K562 (cell line): ENCODE measurements around the gene ATAD3B. TPM values are rescaled to one million over a fixed set of nuclear protein-coding genes. Genes with fewer than 3 reads are reported as not detected.

ENCODE experiments used
- ATAC-seq: fragments of 200-7000 bp; cut with Tn5 transposase; 3 replicates; pipeline ENCODE4 v1.9.1; 2020; ENCODE audit warnings: moderate library complexity
- BruUV-seq: library from RNA; stranded (reverse); fragments of 400-500 nt; replicated peaks from 2 replicates; lab custom pipeline; 2021; lab: Mats Ljungman, UMichigan
- CTCF ChIA-PET: fragments of 300-600 bp; formaldehyde crosslinking; extraction: SDS; loops from one replicate; lab custom pipeline; 2021; ENCODE audit warnings: low intra/inter-chr PET ratio; lab: Yijun Ruan, JAX
- POLR2A ChIA-PET: fragments of 300-600, 350-650 bp; sonication (Branson Sonifier 250); formaldehyde crosslinking; extraction: SDS; loops from one replicate; lab custom pipeline; 2021; ENCODE audit warnings: antibody characterized with exemption, inconsistent platforms; lab: Yijun Ruan, JAX
- DNase-seq, 4 experiments: peaks; one replicate each; pipeline versions ENCODE4 v3.0.0 to v3.0.0-alpha.2; 2011 to 2018; ENCODE audit warnings: low spot score in 3 of 4, mixed read lengths in 3 of 4; ENCODE audit errors: extremely low read depth in 1 of 4
- FAIRE-seq: peaks from 2 replicates; lab custom pipeline; 2011; peaks lifted over from hg19 to GRCh38; lab: Jason Lieb, UNC
- H2AFZ ChIP-seq: 2 replicates; pipeline ENCODE4 v1.6.0; 2011; ENCODE audit warnings: low read depth, low read length, control low read depth, inconsistent platforms
- H3K27ac ChIP-seq: fragments of 200-600 bp; 3 replicates; pipeline ENCODE4 v1.8.0; 2011; ENCODE audit warnings: low read depth, mild to moderate bottlenecking, control low read depth, inconsistent platforms, low read length, moderate library complexity, mixed read lengths; ENCODE audit errors: extremely low read depth
- H3K27me3 ChIP-seq, 2 experiments: fragments of 300-600 bp in 1 of 2; 2 replicates in 1 of 2; 3 replicates in 1 of 2; pipeline versions ENCODE4 v1.6.0 to v1.8.0; 2011; ENCODE audit warnings: inconsistent platforms in 2 of 2, low read length in 2 of 2, mild to moderate bottlenecking in 1 of 2, mixed read lengths in 1 of 2, moderate library complexity in 1 of 2; ENCODE audit not compliant: control insufficient read depth in 2 of 2, insufficient read depth in 2 of 2
- H3K36me3 ChIP-seq: fragments of 300-600 bp; 3 replicates; pipeline ENCODE4 v1.8.0; 2011; ENCODE audit warnings: mild to moderate bottlenecking, low read length, inconsistent platforms; ENCODE audit not compliant: control insufficient read depth, insufficient read depth
- H3K4me1 ChIP-seq, 2 experiments: fragments of 200-600 bp in 1 of 2; replicated peaks in 1 of 2; 2 replicates in 1 of 2; 3 replicates in 1 of 2; pipeline versions ENCODE4 v1.5.1 to v1.8.0; 2011; ENCODE audit warnings: inconsistent platforms in 2 of 2, low read length in 2 of 2, mild to moderate bottlenecking in 1 of 2, mixed read lengths in 1 of 2, moderate library complexity in 1 of 2; ENCODE audit not compliant: control insufficient read depth in 2 of 2, insufficient read depth in 2 of 2
- H3K4me2 ChIP-seq: 2 replicates; pipeline ENCODE4 v1.6.1; 2011; ENCODE audit warnings: low read length, control low read depth, inconsistent platforms, mixed read lengths; ENCODE audit not compliant: insufficient read depth
- H3K4me3 ChIP-seq: fragments of 200-600 bp; sonication (generic), shearing (Covaris generic); 2 replicates; pipeline ENCODE4 v1.5.1; 2016; ENCODE audit warnings: control low read depth, inconsistent platforms
- H3K79me2 ChIP-seq: fragments of 200-600 bp; 3 replicates; pipeline ENCODE4 v1.8.0; 2011; ENCODE audit warnings: low read length, inconsistent platforms; ENCODE audit not compliant: control insufficient read depth, insufficient read depth
- H3K9ac ChIP-seq, 2 experiments: 2 replicates each; pipeline versions ENCODE4 v1.6.0 to v1.6.1; 2011; ENCODE audit warnings: low read depth in 2 of 2, low read length in 2 of 2, control low read depth in 1 of 2, inconsistent platforms in 1 of 2, mild to moderate bottlenecking in 1 of 2, mixed read lengths in 1 of 2; ENCODE audit not compliant: insufficient read depth in 1 of 2
- H3K9me1 ChIP-seq: one replicate; pipeline ENCODE4 v1.6.0; 2011; ENCODE audit warnings: inconsistent platforms, mild to moderate bottlenecking, low read length, moderate library complexity; ENCODE audit not compliant: control insufficient read depth, insufficient read depth
- H3K9me3 ChIP-seq: replicated peaks from 2 replicates; pipeline ENCODE4 v1.5.1; 2011; ENCODE audit warnings: low read depth, low read length, inconsistent platforms; ENCODE audit not compliant: control insufficient read depth, insufficient read depth
- H4K20me1 ChIP-seq: replicated peaks from 2 replicates; pipeline ENCODE4 v1.6.1; 2011; ENCODE audit warnings: low read length, inconsistent platforms, mixed read lengths; ENCODE audit not compliant: control insufficient read depth, insufficient read depth
- CEBPB ChIP-seq: fragments of 450-650 bp; IDR thresholded peaks from 2 replicates; pipeline ENCODE4 v1.6.1; 2016; ENCODE audit warnings: missing genetic modification characterization, missing compliant biosample characterization
- E2F6 ChIP-seq, 2 experiments: IDR thresholded peaks; 2 replicates each; pipeline ENCODE4 v1.6.1; 2011; ENCODE audit warnings: borderline replicate concordance in 1 of 2, control low read depth in 1 of 2, low read depth in 1 of 2, low read length in 1 of 2, mild to moderate bottlenecking in 1 of 2, mixed read lengths in 1 of 2, moderate library complexity in 1 of 2; ENCODE audit not compliant: insufficient read depth in 1 of 2, insufficient read length in 1 of 2, poor library complexity in 1 of 2, severe bottlenecking in 1 of 2; ENCODE audit errors: extremely low read depth in 1 of 2
- ILF3 ChIP-seq: fragments of 450-650 bp; IDR thresholded peaks from 2 replicates; pipeline ENCODE4 v1.6.1; 2018; ENCODE audit warnings: antibody characterized with exemption, mild to moderate bottlenecking, moderate library complexity, borderline replicate concordance
- KLF10 ChIP-seq: fragments of 250-450 bp; sonication (Bioruptor Pico); IDR thresholded peaks from 2 replicates; pipeline ENCODE4 v1.6.1; 2021; ENCODE audit warnings: matching md5 sums
- NFRKB ChIP-seq: fragments of 450-650 bp; IDR thresholded peaks from 2 replicates; pipeline ENCODE4 v1.6.1; 2016; ENCODE audit warnings: low read depth
- NR3C1 ChIP-seq: sonication (generic); formaldehyde crosslinking; IDR thresholded peaks from 2 replicates; pipeline ENCODE4 v1.8.1; 2022; ENCODE audit warnings: missing genetic modification reagents
- RUNX1 ChIP-seq: sonication (generic); IDR thresholded peaks from 2 replicates; pipeline ENCODE4 v1.6.1; 2016; ENCODE audit warnings: antibody characterized with exemption, low read depth
- SAFB ChIP-seq: fragments of 200-400 bp; formaldehyde crosslinking; IDR thresholded peaks from 2 replicates; pipeline ENCODE4 v1.6.1; 2017; ENCODE audit warnings: low read depth, low read length, borderline replicate concordance
- TFAP4 ChIP-seq: sonication (generic); formaldehyde crosslinking; IDR thresholded peaks from 2 replicates; pipeline ENCODE4 v1.8.0; 2022; ENCODE audit warnings: missing genetic modification reagents, mild to moderate bottlenecking, moderate library complexity, borderline replicate concordance
- XRCC5 ChIP-seq: fragments of 200-400 bp; formaldehyde crosslinking; IDR thresholded peaks from 2 replicates; pipeline ENCODE4 v1.6.1; 2017; ENCODE audit warnings: low read depth, mild to moderate bottlenecking, low read length
- ZNF707 ChIP-seq: fragments of 250-450 bp; sonication (Bioruptor Pico); conservative IDR thresholded peaks from 2 replicates; pipeline ENCODE4 v1.8.0; 2022; ENCODE audit warnings: inconsistent platforms, mild to moderate bottlenecking, moderate library complexity
- WGBS: fragments of 100-300 bp; shearing (Covaris generic); methylation state at CpG from one replicate; pipeline ENCODE4 v1.1.6; 2016; ENCODE audit warnings: low coverage, mixed read lengths; ENCODE audit not compliant: insufficient coverage; ENCODE audit errors: missing lambda C conversion rate; 5-methylcytosine and 5-hydroxymethylcytosine counted together
- in situ Hi-C: fragments of 300-500 bp; cut with MboI; formaldehyde crosslinking; loops from 4 replicates; pipeline ENCODE4 v1.15.0; 2018; ENCODE audit warnings: inconsistent platforms, mixed read lengths
- intact Hi-C: fragments of 100-400 bp; cut with micrococcal nuclease; formaldehyde crosslinking; loops from 2 replicates; pipeline ENCODE4 v1.14.2; 2022
- polyA plus RNA-seq, 8 experiments: library from polyadenylated mRNA; depleted of rRNA in 4 of 8; stranded (reverse) in 5 of 8; unstranded in 3 of 8; fragments of >200 nt; fragmentation: Nextera tagmentation in 2 of 8; fragmentation: Illumina TruSeq in 1 of 8; extraction: Ambion mirVana in 2 of 8; extraction: Trizol in 1 of 8; gene quantifications; 2 replicates each; pipeline versions ENCODE4 v1.2.1 to v1.2.3, GENCODE V29; 2011 to 2014; ENCODE audit warnings: inconsistent platforms in 1 of 8, missing spikeins in 1 of 8
- total RNA-seq, 7 experiments: library from RNA; depleted of rRNA in 6 of 7; stranded (reverse); fragments of >200 nt in 6 of 7; fragmentation: Illumina TruSeq in 2 of 7; extraction: Trizol in 2 of 7; gene quantifications; 2 replicates each; pipeline versions ENCODE4 v1.2.1 to v1.2.3, GENCODE V29; 2011 to 2021; ENCODE audit warnings: low replicate concordance in 1 of 7

ATAD3B gene
- total and polyA plus RNA-seq, 9 of the 15 experiments (the other 6 are each of a cell fraction or from before 2014, with no cell fraction given) = 0.07 to 113 (median 27.7) TPM

GRCh38 chr1:1461721-1462317, 9.7 kb upstream of the ATAD3B start:
- Histone ChIP-seq H3K4me1 (peaks cover 0 to 38% of the 10 kb centered on the region in 2 experiments; a peak in 3 of 5 replicates), H2AFZ (0 out of 2 replicates have a peak overlapping the region, but pooled peaks have one; percentile 51), H3K9ac (peak overlapping the region in 1 of 2 experiments; percentile 78; a peak in 2 of 4 replicates), H3K27me3 (no peaks in the 10 kb centered on the region; a peak in 1 of 5 replicates), H3K27ac (no peak overlapping the region), H3K9me1 (no peaks in the 10 kb centered on the region), H3K4me2 (no peak overlapping the region), H4K20me1 (no peaks in the 10 kb centered on the region), H3K9me3 (peaks cover 6% of the 10 kb centered on the region; the same call in 1 of the 2 replicates), H3K4me3 (no peak overlapping the region), H3K79me2 (no peaks in the 10 kb centered on the region), H3K36me3 (no peaks in the 10 kb centered on the region)
- no TSS peak for BruUV-seq
- CTCF ChIA-PET = no interaction called here
- FAIRE-seq = no peak
- DNase-seq = no peak
- WGBS = 26% methylated on average over 18 of the region's 18 CpGs
- intact Hi-C loops (no loop called here), in situ Hi-C loops (no loop called here)
- ATAC-seq = peak; percentile 24; the same call in 2 of the 3 replicates
- POLR2A ChIA-PET = interaction anchor here (1.7 kb wide), 1 partner anchor 21 kb away, joined by 5 read pairs; no protein-coding TSS in a partner anchor
- no peak for TF ChIP-seq ILF3
- TF ChIP-seq NFRKB = no peak
- no peak for TF ChIP-seq CEBPB (tag)
- TF ChIP-seq KLF10 (CRISPR knock-in tag) = no peak
- TF ChIP-seq RUNX1 = no peak
- TF ChIP-seq SAFB = no peak
- no peak for TF ChIP-seq NR3C1 (CRISPR knock-in tag)
- TF ChIP-seq ZNF707 (CRISPR knock-in tag) = no peak
- TF ChIP-seq TFAP4 (CRISPR knock-in tag) = peak; percentile 10; the same call in 1 of the 2 replicates
- TF ChIP-seq E2F6 (IDR thresholded peaks at IDR 0.05; ENCODE audit: borderline replicate concordance in 1 of 2, extremely low read depth in 1 of 2, insufficient read depth in 1 of 2, insufficient read length in 1 of 2, low read depth in 1 of 2, low read length in 1 of 2, poor library complexity in 1 of 2, severe bottlenecking in 1 of 2) = peak in 1 of 2 experiments; percentile 52
- TF ChIP-seq XRCC5 = no peak
